H1 (cell line): ENCODE measurements around the gene SLC24A3. TPM values are rescaled to one million over a fixed set of nuclear protein-coding genes. Genes with fewer than 3 reads are reported as not detected.

Source experiments
- CTCF ChIA-PET: fragments of 300-600 bp; sonication (Branson Sonifier 250); formaldehyde crosslinking; loops from one replicate; lab custom pipeline; 2021; ENCODE audit not compliant: partially characterized antibody; lab: Charles Lee
- POLR2A ChIA-PET: fragments of 300-600 bp; sonication (Branson Sonifier 250); formaldehyde crosslinking; loops from one replicate; lab custom pipeline; 2021; ENCODE audit warnings: inconsistent platforms; ENCODE audit not compliant: partially characterized antibody; lab: Charles Lee
- DNase-seq, 2 experiments: peaks; one replicate each; pipeline versions ENCODE4 v3.0.0 to v3.0.0-alpha.2; 2010 to 2022; ENCODE audit warnings: low spot score in 2 of 2, low read depth in 1 of 2, mixed read lengths in 1 of 2
- FAIRE-seq: peaks from 2 replicates; lab custom pipeline; 2011; peaks lifted over from hg19 to GRCh38; lab: Jason Lieb, UNC
- H2AFZ ChIP-seq: 2 replicates; pipeline ENCODE4 v1.8.1; 2012; ENCODE audit warnings: low read length, inconsistent platforms
- H2AK5ac ChIP-seq: 2 replicates; pipeline ENCODE4 v1.6.1; 2013; ENCODE audit warnings: low read depth, low read length
- H2BK120ac ChIP-seq: replicated peaks from 2 replicates; pipeline ENCODE3; 2013; ENCODE audit warnings: low read depth, low read length, inconsistent platforms
- H2BK12ac ChIP-seq: 2 replicates; pipeline ENCODE4 v1.6.1; 2013; ENCODE audit warnings: low read depth, low read length
- H2BK15ac ChIP-seq: 2 replicates; pipeline ENCODE4 v1.6.1; 2013; ENCODE audit warnings: low read length
- H2BK20ac ChIP-seq: 2 replicates; pipeline ENCODE4 v1.6.1; 2013; ENCODE audit warnings: low read length
- H2BK5ac ChIP-seq: 2 replicates; pipeline ENCODE4 v1.6.1; 2013; ENCODE audit warnings: low read depth, low read length
- H3K14ac ChIP-seq: 2 replicates; pipeline ENCODE4 v1.6.1; 2013; ENCODE audit warnings: inconsistent platforms; ENCODE audit not compliant: insufficient read length
- H3K18ac ChIP-seq: 2 replicates; pipeline ENCODE4 v1.6.1; 2013; ENCODE audit warnings: low read length; ENCODE audit errors: extremely low read depth
- H3K23ac ChIP-seq: 2 replicates; pipeline ENCODE4 v1.6.1; 2013; ENCODE audit warnings: inconsistent platforms; ENCODE audit not compliant: insufficient read length
- H3K23me2 ChIP-seq: 2 replicates; pipeline ENCODE4 v1.6.1; 2013; ENCODE audit warnings: low read depth, low read length
- H3K27ac ChIP-seq: 2 replicates; pipeline ENCODE4 v1.6.1; 2011; ENCODE audit warnings: low read depth, low read length, inconsistent platforms
- H3K27me3 ChIP-seq, 4 experiments: replicated peaks in 1 of 4; 1 replicate in 1 of 4; 2 replicates in 3 of 4; pipeline versions ENCODE4 v1.6.1 to v1.8.1; 2011 to 2013; ENCODE audit warnings: low read length in 3 of 4, mild to moderate bottlenecking in 3 of 4, inconsistent platforms in 2 of 4, mixed read lengths in 2 of 4, moderate library complexity in 1 of 4; ENCODE audit not compliant: control insufficient read depth in 3 of 4, insufficient read depth in 3 of 4; ENCODE audit errors: extremely low read depth in 1 of 4
- H3K36me3 ChIP-seq, 4 experiments: 2 replicates each; pipeline versions ENCODE4 v1.6.1 to v1.8.1; 2011 to 2013; ENCODE audit warnings: mild to moderate bottlenecking in 4 of 4, low read length in 3 of 4, moderate library complexity in 2 of 4, control low read depth in 1 of 4, inconsistent platforms in 1 of 4; ENCODE audit not compliant: insufficient read depth in 4 of 4, control insufficient read depth in 2 of 4
- H3K4ac ChIP-seq: replicated peaks from 2 replicates; pipeline ENCODE3; 2013; ENCODE audit warnings: low read length, low read depth, mixed read lengths, inconsistent platforms; ENCODE audit not compliant: insufficient read length
- H3K4me1 ChIP-seq, 4 experiments: replicated peaks in 1 of 4; 1 replicate in 1 of 4; 2 replicates in 3 of 4; pipeline versions ENCODE4 v1.6.1 to v1.8.1; 2011 to 2013; ENCODE audit warnings: low read length in 3 of 4, inconsistent platforms in 2 of 4, mixed read lengths in 1 of 4; ENCODE audit not compliant: insufficient read depth in 4 of 4, control insufficient read depth in 3 of 4
- H3K4me2 ChIP-seq, 2 experiments: 2 replicates each; pipeline versions ENCODE4 v1.6.1 to v1.8.1; 2011 to 2013; ENCODE audit warnings: low read depth in 2 of 2, low read length in 2 of 2, control low read depth in 1 of 2, inconsistent platforms in 1 of 2, mild to moderate bottlenecking in 1 of 2; ENCODE audit not compliant: insufficient read depth in 1 of 2
- H3K4me3 ChIP-seq, 4 experiments: fragments of 200-600, 300-600 bp in 1 of 4; sonication (generic), shearing (Covaris generic), sonication (Bioruptor Twin) in 1 of 4; 2 replicates each; pipeline versions ENCODE4 v1.5.1 to v1.8.1; 2011 to 2016; ENCODE audit warnings: low read length in 4 of 4, low read depth in 3 of 4, control low read depth in 2 of 4, inconsistent platforms in 2 of 4, mild to moderate bottlenecking in 2 of 4, mixed read lengths in 1 of 4, moderate library complexity in 1 of 4; ENCODE audit not compliant: insufficient read depth in 2 of 4; ENCODE audit errors: extremely low read depth in 1 of 4
- H3K56ac ChIP-seq: replicated peaks from 2 replicates; pipeline ENCODE3; 2013; ENCODE audit warnings: low read depth, mild to moderate bottlenecking, mixed read lengths, low read length, inconsistent platforms; ENCODE audit not compliant: insufficient read length
- H3K79me1 ChIP-seq: 2 replicates; pipeline ENCODE4 v1.6.1; 2013; ENCODE audit warnings: low read depth, low read length, control low read depth
- H3K79me2 ChIP-seq, 2 experiments: 2 replicates each; pipeline versions ENCODE4 v1.6.1 to v1.8.1; 2012 to 2013; ENCODE audit warnings: low read length in 2 of 2, mild to moderate bottlenecking in 2 of 2, inconsistent platforms in 1 of 2; ENCODE audit not compliant: insufficient read depth in 2 of 2, control insufficient read depth in 1 of 2
- H3K9ac ChIP-seq, 4 experiments: replicated peaks in 1 of 4; 1 replicate in 1 of 4; 2 replicates in 3 of 4; pipeline versions ENCODE4 v1.6.1 to v1.8.1; 2011 to 2013; ENCODE audit warnings: low read depth in 3 of 4, low read length in 3 of 4, control low read depth in 2 of 4, mild to moderate bottlenecking in 2 of 4, moderate library complexity in 2 of 4, inconsistent platforms in 1 of 4; ENCODE audit errors: extremely low read depth in 1 of 4
- H3K9me3 ChIP-seq, 2 experiments: 2 replicates each; pipeline versions ENCODE4 v1.6.1 to v1.8.1; 2012 to 2013; ENCODE audit warnings: mild to moderate bottlenecking in 2 of 2, moderate library complexity in 2 of 2, control low read depth in 1 of 2, inconsistent platforms in 1 of 2, low read depth in 1 of 2, low read length in 1 of 2, mixed read lengths in 1 of 2; ENCODE audit not compliant: insufficient read depth in 2 of 2
- H4K20me1 ChIP-seq, 2 experiments: replicated peaks in 1 of 2; 2 replicates each; pipeline versions ENCODE3 to v1.8.1; 2011 to 2013; ENCODE audit warnings: inconsistent platforms in 2 of 2, low read length in 2 of 2, mild to moderate bottlenecking in 1 of 2; ENCODE audit not compliant: insufficient read depth in 2 of 2, control insufficient read depth in 1 of 2
- H4K5ac ChIP-seq: 2 replicates; pipeline ENCODE4 v1.6.1; 2013; ENCODE audit warnings: low read length, low read depth, mixed read lengths, inconsistent platforms; ENCODE audit not compliant: insufficient read length
- H4K8ac ChIP-seq: 2 replicates; pipeline ENCODE4 v1.8.0; 2013; ENCODE audit warnings: mild to moderate bottlenecking, moderate library complexity, low read length, inconsistent platforms; ENCODE audit not compliant: insufficient read depth; ENCODE audit errors: extremely low read depth
- H4K91ac ChIP-seq: replicated peaks from 2 replicates; pipeline ENCODE3; 2013; ENCODE audit warnings: low read length, mixed read lengths, inconsistent platforms; ENCODE audit not compliant: insufficient read length
- CEBPB ChIP-seq: IDR thresholded peaks from 2 replicates; pipeline ENCODE4 v1.6.1; 2012; ENCODE audit warnings: low read depth, low read length
- MAFK ChIP-seq: IDR thresholded peaks from 2 replicates; pipeline ENCODE4 v1.6.1; 2012; ENCODE audit warnings: low read depth, mild to moderate bottlenecking, improper control_type of control experiment, low read length
- RBBP5 ChIP-seq: IDR thresholded peaks from 2 replicates; pipeline ENCODE4 v1.7.1; 2012; ENCODE audit warnings: low read depth, mild to moderate bottlenecking, inconsistent platforms, low read length, moderate library complexity, borderline replicate concordance
- SP4 ChIP-seq: IDR thresholded peaks from 2 replicates; pipeline ENCODE4 v1.6.1; 2012; ENCODE audit warnings: low read length, inconsistent platforms
- TBP ChIP-seq: IDR thresholded peaks from 2 replicates; pipeline ENCODE4 v1.6.1; 2011; ENCODE audit warnings: low read depth, low read length, improper control_type of control experiment
- YY1 ChIP-seq: IDR thresholded peaks from 2 replicates; pipeline ENCODE4 v1.6.1; 2011; ENCODE audit warnings: low read depth, mild to moderate bottlenecking, low read length
- ZNF274 ChIP-seq: IDR thresholded peaks from 2 replicates; pipeline ENCODE4 v1.7.0; 2012; ENCODE audit warnings: low read length, borderline replicate concordance; ENCODE audit errors: extremely low read depth
- WGBS, 2 experiments: shearing (Covaris generic) in 1 of 2; methylation state at CpG; one replicate each; pipeline versions ENCODE4 v1.1.6 to v1.1.7; 2013 to 2015; ENCODE audit warnings: low lambda C conversion rate in 2 of 2, mixed read lengths in 2 of 2, inconsistent platforms in 1 of 2, low coverage in 1 of 2, missing lambda C conversion rate in 1 of 2; ENCODE audit not compliant: insufficient replicate concordance in 2 of 2, insufficient coverage in 1 of 2, insufficient read length in 1 of 2; ENCODE audit errors: extremely low coverage in 1 of 2, missing lambda C conversion rate in 1 of 2; 5-methylcytosine and 5-hydroxymethylcytosine counted together
- polyA plus RNA-seq, 7 experiments: library from polyadenylated mRNA; depleted of rRNA in 3 of 7; stranded (reverse) in 5 of 7; unstranded in 2 of 7; fragments of >200 nt in 5 of 7; fragments of 200-250 nt in 2 of 7; gene quantifications; 1 replicate in 5 of 7; 2 replicates in 1 of 7; 4 replicates in 1 of 7; pipeline versions ENCODE4 v1.2.1 to v1.2.3, GENCODE V29; 2011 to 2013; ENCODE audit warnings: missing spikeins in 2 of 7, mixed read lengths in 2 of 7
- total RNA-seq: library from RNA; stranded (reverse); fragmentation: NEBNext Ultra II Directional; extraction: Animal tissue kit (Norgen Biotek cat#: 25700); gene quantifications from 2 replicates; pipeline ENCODE4 v1.2.1, GENCODE V29; 2021

The SLC24A3 gene
- total and polyA plus RNA-seq, 2 of the 8 experiments (the other 6 are each of a cell fraction or from before 2014, with no cell fraction given) = 4.5 to 6.3 TPM

DNA sequence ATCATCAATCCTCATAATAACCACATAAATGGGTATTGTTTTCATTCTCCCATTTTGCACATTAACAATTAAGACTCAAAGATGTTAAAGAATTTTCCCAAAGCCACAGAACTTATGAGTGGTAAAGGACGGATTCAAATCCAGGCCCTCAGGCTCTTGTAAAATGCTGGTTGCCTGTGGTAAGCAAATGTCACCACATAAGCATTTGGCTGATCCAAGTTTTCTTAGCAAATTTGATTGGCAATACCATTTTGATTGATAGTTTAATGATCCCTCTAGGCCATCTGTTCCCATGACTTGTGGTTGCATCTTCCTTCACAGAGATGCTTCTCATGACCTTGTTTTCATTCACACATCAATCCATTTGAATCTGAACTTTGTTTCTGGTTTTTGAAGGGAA is 293.6 kb downstream of the SLC24A3 start:
- no peak overlapping the region for H4K8ac ChIP-seq
- 89% methylated on average over 1 of the region's 1 CpG; no CpG with 5 or more reads in 1 of the 2 experiments for WGBS, 2 experiments

More for the DNA sequence above, 293.6 kb downstream of the SLC24A3 start:
- Histone ChIP-seq H3K4me2 (no peak overlapping the region), H3K27ac (no peak overlapping the region), H2AK5ac (no peak overlapping the region), H2BK5ac (no peak overlapping the region), H3K14ac (no peak overlapping the region), H2BK15ac (no peak overlapping the region), H3K27me3 (no peaks in the 10 kb centered on the region), H3K4me1 (no peaks in the 10 kb centered on the region), H4K5ac (no peak overlapping the region), H3K23ac (no peak overlapping the region), H4K91ac (no peak overlapping the region), H4K20me1 (no peaks in the 10 kb centered on the region), H3K9me3 (no peaks in the 10 kb centered on the region), H3K18ac (no peak overlapping the region), H3K79me2 (no peaks in the 10 kb centered on the region), H3K56ac (no peak overlapping the region), H3K4me3 (no peak overlapping the region), H2AFZ (no peak overlapping the region), H3K4ac (no peak overlapping the region), H3K79me1 (no peaks in the 10 kb centered on the region), H3K36me3 (no peaks in the 10 kb centered on the region), H2BK120ac (no peak overlapping the region), H3K23me2 (no peaks in the 10 kb centered on the region), H3K9ac (no peak overlapping the region), H2BK20ac (no peak overlapping the region), H2BK12ac (no peak overlapping the region)
- DNase-seq (no peak), FAIRE-seq (no peak)
- no peak for TF ChIP-seq CEBPB
- no peak for TF ChIP-seq RBBP5
- TF ChIP-seq YY1 = no peak
- TF ChIP-seq TBP = no peak
- TF ChIP-seq ZNF274 = no peak
- no peak for TF ChIP-seq SP4
- TF ChIP-seq MAFK = no peak
- ChIA-PET CTCF (no interaction called here), POLR2A (interaction anchor here (0.6 kb wide), 1 partner anchor 1330 kb away, joined by 3 read pairs; no protein-coding TSS in a partner anchor)
